GM12878 (cell line): ENCODE measurements around the gene WNT3A. TPM values are rescaled to one million over a fixed set of nuclear protein-coding genes. Genes with fewer than 3 reads are reported as not detected.
A peak's percentile ranks its signal among the peaks of the same experiment; 100 is the strongest.

ENCODE experiments used
- ATAC-seq: fragments of 200-7000 bp; cut with Tn5 transposase; 3 replicates; pipeline ENCODE4 v1.9.1; 2020; ENCODE audit warnings: mild to moderate bottlenecking, moderate library complexity
- BruUV-seq: library from RNA; stranded (reverse); fragments of 400-500 nt; replicated peaks from 2 replicates; lab custom pipeline; 2021; lab: Mats Ljungman, UMichigan
- CTCF ChIA-PET: fragments of 300-600 bp; sonication (Branson Sonifier 250); formaldehyde crosslinking; extraction: SDS; loops from one replicate; lab custom pipeline; 2021; ENCODE audit warnings: inconsistent platforms; lab: Yijun Ruan, JAX
- POLR2A ChIA-PET: fragments of 350-600 bp; formaldehyde crosslinking; extraction: SDS; loops from one replicate; lab custom pipeline; 2021; ENCODE audit warnings: inconsistent platforms; lab: Charles Lee
- RAD21 ChIA-PET: fragments of 300-600 bp; sonication (Branson Sonifier 250); formaldehyde crosslinking; loops from one replicate; lab custom pipeline; 2023; ENCODE audit warnings: antibody characterized with exemption; ENCODE audit not compliant: unreplicated experiment; lab: Charles Lee
- SMC1A ChIA-PET: fragments of 300-600 bp; sonication (Branson Sonifier 250); formaldehyde crosslinking; loops from one replicate; lab custom pipeline; 2023; ENCODE audit not compliant: unreplicated experiment, uncharacterized antibody; lab: Charles Lee
- DNase-seq: peaks from one replicate; pipeline ENCODE4 v3.0.0-alpha.2; 2011; ENCODE audit warnings: low read depth, low spot score
- FAIRE-seq: peaks from 3 replicates; lab custom pipeline; 2011; peaks lifted over from hg19 to GRCh38; lab: Jason Lieb, UNC
- H2AFZ ChIP-seq: 2 replicates; pipeline ENCODE4 v1.6.0; 2011; ENCODE audit warnings: low read depth, low read length, control low read depth; ENCODE audit not compliant: control insufficient read depth
- H3K27ac ChIP-seq: 2 replicates; pipeline ENCODE4 v1.5.1; 2011; ENCODE audit warnings: control low read depth; ENCODE audit not compliant: control insufficient read depth, insufficient read depth
- H3K27me3 ChIP-seq, 2 experiments: replicated peaks in 1 of 2; 2 replicates each; pipeline versions ENCODE4 v1.6.0 to v1.6.1; 2011; ENCODE audit warnings: low read length in 1 of 2; ENCODE audit not compliant: control insufficient read depth in 2 of 2, insufficient read depth in 2 of 2
- H3K36me3 ChIP-seq, 2 experiments: 2 replicates each; pipeline ENCODE4 v1.5.1; 2011; ENCODE audit warnings: low read length in 1 of 2; ENCODE audit not compliant: control insufficient read depth in 2 of 2, insufficient read depth in 2 of 2
- H3K4me1 ChIP-seq: 2 replicates; pipeline ENCODE4 v1.6.1; 2011; ENCODE audit warnings: mild to moderate bottlenecking, low read length, moderate library complexity, mixed read lengths; ENCODE audit not compliant: control insufficient read depth, insufficient read depth
- H3K4me2 ChIP-seq: 2 replicates; pipeline ENCODE4 v1.6.0; 2011; ENCODE audit warnings: control low read depth; ENCODE audit not compliant: control insufficient read depth, insufficient read depth
- H3K4me3 ChIP-seq: fragments of 200-600 bp; sonication (generic); 2 replicates; pipeline ENCODE4 v1.5.1; 2016
- H3K79me2 ChIP-seq: 2 replicates; pipeline ENCODE4 v1.6.0; 2011; ENCODE audit warnings: low read length; ENCODE audit not compliant: control insufficient read depth, insufficient read depth
- H3K9ac ChIP-seq: 2 replicates; pipeline ENCODE4 v1.8.0; 2011; ENCODE audit warnings: low read length, control low read depth, mixed read lengths; ENCODE audit not compliant: control insufficient read depth, insufficient read depth
- H3K9me3 ChIP-seq: replicated peaks from 3 replicates; pipeline ENCODE4 v1.5.1; 2011; ENCODE audit warnings: mild to moderate bottlenecking, low read length; ENCODE audit not compliant: control insufficient read depth, insufficient read depth
- H4K20me1 ChIP-seq: 2 replicates; pipeline ENCODE4 v1.6.0; 2011; ENCODE audit not compliant: control insufficient read depth, insufficient read depth
- CHD1 ChIP-seq: IDR thresholded peaks from 2 replicates; pipeline ENCODE4 v1.6.1; 2012; ENCODE audit warnings: low read depth, low read length, improper control_type of control experiment
- CREM ChIP-seq: IDR thresholded peaks from 2 replicates; pipeline ENCODE4 v1.6.1; 2014; ENCODE audit warnings: antibody characterized with exemption, low read depth
- NR2F1 ChIP-seq: fragments of 450-650 bp; conservative IDR thresholded peaks from 2 replicates; pipeline ENCODE4 v1.6.1; 2017; ENCODE audit warnings: mild to moderate bottlenecking
- PRDM15 ChIP-seq: fragments of 450-650 bp; formaldehyde crosslinking; IDR thresholded peaks from 2 replicates; pipeline ENCODE4 v1.4.0; 2020; ENCODE audit warnings: mild to moderate bottlenecking, moderate library complexity
- RFX5 ChIP-seq: IDR thresholded peaks from 2 replicates; pipeline ENCODE4 v1.6.1; 2011; ENCODE audit warnings: low read depth, low read length, improper control_type of control experiment
- ZZZ3 ChIP-seq: IDR thresholded peaks from 2 replicates; pipeline ENCODE4 v1.6.1; 2011; ENCODE audit warnings: low read depth; ENCODE audit not compliant: control insufficient read depth, insufficient read length
- WGBS: methylation state at CpG from one replicate; pipeline ENCODE4 v1.1.6; 2016; ENCODE audit warnings: low lambda C conversion rate; ENCODE audit not compliant: insufficient replicate concordance, insufficient coverage; ENCODE audit errors: missing lambda C conversion rate; 5-methylcytosine and 5-hydroxymethylcytosine counted together
- in situ Hi-C: fragments of 300-500 bp; cut with MboI; formaldehyde crosslinking; loops from 9 replicates; pipeline ENCODE4 v1.14.3; 2018; ENCODE audit warnings: mixed read lengths
- intact Hi-C: fragments of 100-400 bp; cut with micrococcal nuclease; formaldehyde crosslinking; loops from one replicate; pipeline ENCODE4 v1.14.2; 2022; ENCODE audit not compliant: unreplicated experiment
- polyA plus RNA-seq, 11 experiments: library from polyadenylated mRNA; depleted of rRNA in 4 of 11; unstranded in 6 of 11; stranded (reverse) in 5 of 11; fragments of >200 nt; fragmentation: Nextera tagmentation in 4 of 11; fragmentation: Illumina TruSeq in 1 of 11; extraction: Ambion mirVana in 4 of 11; extraction: Trizol in 1 of 11; gene quantifications; 1 replicate in 1 of 11; 2 replicates in 10 of 11; pipeline versions ENCODE4 v1.2.1 to v1.2.3, GENCODE V29; 2011 to 2016; ENCODE audit warnings: inconsistent platforms in 2 of 11, missing spikeins in 2 of 11, low read depth in 1 of 11
- total RNA-seq, 4 experiments: library from RNA; depleted of rRNA in 3 of 4; stranded (reverse); fragments of >200 nt in 3 of 4; fragmentation: Illumina TruSeq in 1 of 4; extraction: Trizol in 1 of 4; gene quantifications; 2 replicates each; pipeline versions ENCODE4 v1.2.1 to v1.2.3, GENCODE V29; 2013 to 2021

WNT3A gene
- total and polyA plus RNA-seq, 10 of the 15 experiments (the other 5 are each of a cell fraction or from before 2014, with no cell fraction given): 0.16 TPM; not detected in 9

DNA sequence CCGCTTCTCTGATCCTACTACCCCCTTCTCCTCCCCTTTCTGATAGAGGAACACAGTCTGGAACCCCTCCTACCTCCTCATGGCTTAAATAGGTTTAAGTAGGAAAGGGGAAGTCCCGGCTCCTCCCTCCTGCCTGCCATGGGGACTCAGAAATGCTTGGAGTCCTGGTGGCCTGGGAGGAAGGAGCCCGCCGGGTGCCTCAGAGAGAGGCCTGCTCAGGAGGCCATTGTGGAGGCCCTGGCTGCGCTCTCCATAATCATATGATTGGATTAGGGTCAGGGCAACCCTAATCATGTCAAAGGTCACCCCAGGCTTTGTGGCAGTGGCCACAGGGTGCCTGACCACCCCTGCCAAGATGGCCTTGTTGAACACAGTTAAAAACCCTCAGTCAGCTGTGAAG is 29.0 kb downstream of the WNT3A start:
- POLR2A ChIA-PET: interaction anchor here (0.5 kb wide), 1 partner anchor 1509 kb away, joined by 7 read pairs; no protein-coding TSS in a partner anchor
- in situ Hi-C loops: no loop called here

DNA sequence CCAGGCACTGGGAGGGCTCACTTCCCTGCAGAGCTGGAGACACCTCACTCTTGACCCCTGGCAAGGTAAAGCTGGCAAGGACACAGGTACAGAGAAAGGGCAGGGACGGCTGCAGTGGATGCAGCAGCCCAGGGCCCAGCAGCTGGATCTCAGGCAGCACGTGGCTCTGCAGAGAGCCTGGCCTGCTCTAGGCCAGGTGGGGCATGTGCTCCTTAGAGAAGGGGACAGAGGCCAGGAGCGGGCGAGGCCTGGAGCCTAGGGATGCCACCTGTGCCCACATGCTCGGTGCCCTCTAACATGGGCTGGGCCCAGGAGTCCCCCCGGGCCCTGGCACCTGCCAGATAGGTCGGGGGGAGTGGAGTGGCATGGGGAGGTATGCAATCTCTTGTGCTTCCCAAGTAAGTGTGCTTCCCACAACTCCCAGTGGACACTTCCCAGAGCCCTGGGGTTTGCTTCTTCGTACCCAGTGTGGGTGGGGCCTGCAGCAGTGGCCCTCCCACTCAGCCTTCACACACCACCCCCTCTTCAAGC is 30.0 kb downstream of the WNT3A start:
- no peaks in the 10 kb centered on the region for H3K79me2 ChIP-seq
- no peak overlapping the region for H3K4me3 ChIP-seq
- ATAC-seq (peak; percentile 3; the same call in 1 of the 3 replicates), FAIRE-seq (no peak), DNase-seq (no peak)
- 64% methylated on average over 8 of the region's 8 CpGs for WGBS
- in situ Hi-C loops: no loop called here
- TF ChIP-seq RFX5 (no peak), CHD1 (no peak), PRDM15 (CRISPR knock-in tag) (no peak), ZZZ3 (no peak)
- H2AFZ ChIP-seq: no peak overlapping the region
- ChIA-PET POLR2A (no interaction called here), SMC1A (no interaction called here), CTCF (interaction anchor here (1.3 kb wide), 1 partner anchor 38 kb away, joined by 6 read pairs; no protein-coding TSS in a partner anchor), RAD21 (interaction anchor here (0.6 to 0.9 kb wide), 2 partner anchors 37 to 45 kb away, joined by 3 to 4 read pairs; partner anchors contain the start of gene ARF1)
- H3K9me3 ChIP-seq: no peaks in the 10 kb centered on the region; the same call in 2 of the 3 replicates
- no TSS peak for BruUV-seq
- no peaks in the 10 kb centered on the region for H3K36me3 ChIP-seq
- no peak overlapping the region for H3K9ac ChIP-seq
- intact Hi-C loops: no loop called here
- no peak overlapping the region for H3K4me2 ChIP-seq
- H3K27me3 ChIP-seq: peaks cover 0 to 10% of the 10 kb centered on the region in 2 experiments; a peak in 1 of 4 replicates
- H3K27ac ChIP-seq: no peak overlapping the region
- no peaks in the 10 kb centered on the region; the same call in 1 of the 2 replicates for H4K20me1 ChIP-seq
- H3K4me1 ChIP-seq: no peaks in the 10 kb centered on the region

More for the DNA sequence above, 29.0 kb downstream of the WNT3A start:
- RAD21 ChIA-PET: no interaction called here
- no peaks in the 10 kb centered on the region for H3K36me3 ChIP-seq
- DNase-seq (no peak), FAIRE-seq (no peak), ATAC-seq (no peak)
- SMC1A ChIA-PET: interaction anchor here (1.4 kb wide), 1 partner anchor 33 kb away, joined by 3 read pairs; no protein-coding TSS in a partner anchor
- H4K20me1 ChIP-seq: no peaks in the 10 kb centered on the region; the same call in 1 of the 2 replicates
- H3K9me3 ChIP-seq: no peaks in the 10 kb centered on the region; the same call in 2 of the 3 replicates
- peaks cover 0 to 10% of the 10 kb centered on the region in 2 experiments; a peak in 1 of 4 replicates for H3K27me3 ChIP-seq
- no peak overlapping the region for H3K27ac ChIP-seq
- no peak overlapping the region for H3K9ac ChIP-seq
- H2AFZ ChIP-seq: no peak overlapping the region
- CTCF ChIA-PET: interaction anchor here (0.7 kb wide), 1 partner anchor 437 kb away, joined by 3 read pairs; no protein-coding TSS in a partner anchor
- H3K4me2 ChIP-seq: no peak overlapping the region
- TF ChIP-seq NR2F1 (peak; percentile 63), CREM (no peak)
- 49% methylated on average over 4 of the region's 5 CpGs for WGBS
- no peaks in the 10 kb centered on the region for H3K79me2 ChIP-seq
- BruUV-seq: no TSS peak
- intact Hi-C loops: no loop called here
- H3K4me1 ChIP-seq: no peaks in the 10 kb centered on the region
- H3K4me3 ChIP-seq: no peak overlapping the region
